ENCODE measurements around the gene NRCAM.
"Not testable (repeated sequence)": the region's sequence is repeated elsewhere in the genome, so short reads cannot be mapped to it uniquely, and the experiment has no call there.

DNA sequence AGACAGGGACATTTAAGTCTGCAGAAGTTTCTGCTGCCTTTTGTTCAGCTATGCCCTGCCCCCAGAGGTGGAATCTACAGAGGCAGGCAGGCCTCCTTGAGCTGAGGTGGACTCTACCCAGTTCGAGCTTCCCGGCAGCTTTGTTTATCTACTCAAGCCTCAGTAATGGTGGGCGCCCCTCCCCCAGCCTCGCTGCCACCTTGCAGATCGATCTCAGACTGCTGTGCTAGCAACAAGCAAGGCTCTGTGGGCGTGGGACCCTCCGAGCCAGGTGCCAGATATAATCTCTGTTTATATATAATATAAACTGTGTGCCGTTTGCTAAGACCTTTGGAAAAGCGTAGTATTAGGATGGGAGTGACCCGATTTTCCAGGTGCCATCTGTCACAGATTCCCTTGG lies 63.1 kb downstream of the NRCAM start:
- TF ChIP-seq BCL3, CTCF, CEBPB (IDR thresholded peaks at IDR 0.05): not testable (repeated sequence)
